Gastroesophageal sphincter (tissue), 4 donors: Measurements from ENCODE around the gene MYH6. TPM values are rescaled to one million over a fixed set of nuclear protein-coding genes. Genes with fewer than 3 reads are reported as not detected.

ENCODE experiments used
- ATAC-seq: fragments of 150-250 bp; one replicate; pipeline ENCODE4 v1.9.1; 2016; ENCODE audit warnings: mild to moderate bottlenecking, moderate library complexity
- H3K27ac ChIP-seq, 4 donors: fragments of 200-600 bp; sonication (generic) in 3 of 4; 1 replicate in 3 of 4; 2 replicates in 1 of 4; pipeline ENCODE4 v1.5.1; 2016 to 2019
- H3K27me3 ChIP-seq: fragments of 200-600 bp; sonication (generic); one replicate; pipeline ENCODE4 v1.5.1; 2019
- H3K36me3 ChIP-seq, 2 donors: fragments of 200-600 bp; sonication (generic); one replicate each; pipeline ENCODE4 v1.5.1; 2019; ENCODE audit warnings: control low read depth in 1 of 2
- H3K4me1 ChIP-seq, 3 donors: fragments of 200-600 bp; sonication (generic); 1 replicate in 2 of 3; 2 replicates in 1 of 3; pipeline ENCODE4 v1.5.1; 2016 to 2019; ENCODE audit warnings: control low read depth in 2 of 3
- H3K4me3 ChIP-seq, 2 donors: fragments of 200-600 bp; sonication (generic); one replicate each; pipeline ENCODE4 v1.5.1; 2019; ENCODE audit warnings: mild to moderate bottlenecking in 1 of 2, moderate library complexity in 1 of 2
- H3K9me3 ChIP-seq, 3 donors: fragments of 200-600 bp; sonication (generic); one replicate each; pipeline ENCODE4 v1.5.1; 2017 to 2019; ENCODE audit warnings: control low read depth in 2 of 3
- CTCF ChIP-seq, 4 experiments: fragments of 200-600 bp in 2 of 4; fragments of 450-650 bp in 2 of 4; sonication (generic) in 1 of 4; IDR thresholded peaks; one replicate each; pipeline ENCODE4 v1.5.1; 2017 to 2019; ENCODE audit warnings: antibody characterized with exemption in 4 of 4, mild to moderate bottlenecking in 2 of 4, moderate library complexity in 2 of 4
- EP300 ChIP-seq: sonication (generic); formaldehyde crosslinking; IDR thresholded peaks from one replicate; pipeline ENCODE4 v1.6.1; 2017; ENCODE audit warnings: antibody characterized with exemption, mild to moderate bottlenecking
- POLR2A ChIP-seq, 2 donors: fragments of 450-650 bp; IDR thresholded peaks; one replicate each; pipeline ENCODE4 v1.6.1; 2017; ENCODE audit warnings: antibody characterized with exemption in 2 of 2, mild to moderate bottlenecking in 2 of 2, moderate library complexity in 1 of 2
- POLR2AphosphoS5 ChIP-seq: sonication (generic); formaldehyde crosslinking; IDR thresholded peaks from one replicate; pipeline ENCODE4 v1.6.1; 2017; ENCODE audit warnings: antibody characterized with exemption
- WGBS, 2 donors: methylation state at CpG; one replicate each; pipeline ENCODE4 v1.1.5; 2018; ENCODE audit warnings: low coverage in 1 of 2; 5-methylcytosine and 5-hydroxymethylcytosine counted together
- total RNA-seq, 4 donors: library from RNA; depleted of rRNA; stranded (reverse); fragments of >200 nt; gene quantifications; one replicate each; pipeline ENCODE4 v1.1.0, GENCODE V29; 2016

The MYH6 gene
- total RNA-seq, 4 donors from 2014 or later, result not detected

GRCh38 chr14:23380976-23381375, 27.1 kb downstream of the MYH6 start:
- WGBS, 2 donors, result 63% methylated on average over 3 of the region's 4 CpGs; no CpG with 5 or more reads in 1 of the 2 donors
- Histone ChIP-seq H3K4me3 (no peak overlapping the region), H3K27ac (no peak overlapping the region), H3K27me3 (peaks cover 21% of the 10 kb centered on the region), H3K4me1 (peaks cover 0 to 8% (median 3%) of the 10 kb centered on the region in 3 donors), H3K9me3 (no peaks in the 10 kb centered on the region), H3K36me3 (no peaks in the 10 kb centered on the region)
- TF ChIP-seq EP300 (no peak), POLR2A (IDR thresholded peaks at IDR 0.05) (no peak), CTCF (IDR thresholded peaks at IDR 0.05) (no peak), POLR2AphosphoS5 (no peak)
- ATAC-seq, result no peak

- no peak for ATAC-seq
- H3K27me3 ChIP-seq, result peaks cover 21% of the 10 kb centered on the region
- H3K36me3 ChIP-seq, result no peaks in the 10 kb centered on the region
- WGBS, 2 donors, result 40 to 60% methylated on average over 1 to 5 of the region's 16 CpGs
- no peak overlapping the region for H3K4me3 ChIP-seq
- H3K4me1 ChIP-seq, result peaks cover 0 to 8% (median 3%) of the 10 kb centered on the region in 3 donors
- no peak overlapping the region for H3K27ac ChIP-seq
- no peaks in the 10 kb centered on the region for H3K9me3 ChIP-seq
- TF ChIP-seq POLR2AphosphoS5 (no peak), EP300 (no peak), CTCF (IDR thresholded peaks at IDR 0.05) (no peak)
Measured at GRCh38 chr14:23380197-23380914, 27.7 kb downstream of the MYH6 start.

- Histone ChIP-seq H3K27ac (no peak overlapping the region), H3K4me3 (no peak overlapping the region), H3K4me1 (peaks cover 0 to 8% (median 3%) of the 10 kb centered on the region in 3 donors), H3K36me3 (no peaks in the 10 kb centered on the region), H3K9me3 (no peaks in the 10 kb centered on the region), H3K27me3 (peaks cover 21% of the 10 kb centered on the region)
- ATAC-seq, result peak; percentile 58
- TF ChIP-seq POLR2A (IDR thresholded peaks at IDR 0.05) (no peak), POLR2AphosphoS5 (peak; percentile 32), EP300 (no peak), CTCF (IDR thresholded peaks at IDR 0.05) (peak in 3 of 4 experiments; percentile 89 to 98 (median 89))
- 37% methylated on average over 2 of the region's 12 CpGs; no CpG with 5 or more reads in 1 of the 2 donors for WGBS, 2 donors
Measured at GRCh38 chr14:23379366-23380196, 28.5 kb downstream of the MYH6 start.

- 60 to 71% methylated on average over 2 to 4 of the region's 11 CpGs for WGBS, 2 donors
- no peak for TF ChIP-seq CTCF (IDR thresholded peaks at IDR 0.05)
- Histone ChIP-seq H3K27me3 (peaks cover 21% of the 10 kb centered on the region), H3K4me3 (no peak overlapping the region), H3K4me1 (peaks cover 0 to 8% (median 3%) of the 10 kb centered on the region in 3 donors), H3K9me3 (no peaks in the 10 kb centered on the region), H3K27ac (peak overlapping the region in 1 of 4 donors; percentile 68), H3K36me3 (no peaks in the 10 kb centered on the region)
- ATAC-seq, result no peak
Measured at GRCh38 chr14:23378612-23379220, 29.4 kb downstream of the MYH6 start.
